Stimulated activated CD8-positive, alpha-beta memory T cell treated with anti-CD3 and anti-CD28 coated beads, Interleukin-7, amount 100 ng/mL, for 48 hours (primary cell): ENCODE data around the gene ATP9B.
A peak's percentile ranks its signal among the peaks of the same experiment; 100 is the strongest.
"Not testable (repeated sequence)": the region's sequence is repeated elsewhere in the genome, so short reads cannot be mapped to it uniquely, and the experiment has no call there.

Source experiments
- DNase-seq, 2 donors: peaks; one replicate each; pipeline ENCODE4 v3.0.0-alpha.2; 2020; ENCODE audit warnings: low read depth in 1 of 2; ENCODE audit errors: extremely low read depth in 1 of 2

Gene ATP9B

GRCh38 chr18:79227621-79228020 lies 158.4 kb downstream of the ATP9B start:
- DNase-seq: no peak

DNA sequence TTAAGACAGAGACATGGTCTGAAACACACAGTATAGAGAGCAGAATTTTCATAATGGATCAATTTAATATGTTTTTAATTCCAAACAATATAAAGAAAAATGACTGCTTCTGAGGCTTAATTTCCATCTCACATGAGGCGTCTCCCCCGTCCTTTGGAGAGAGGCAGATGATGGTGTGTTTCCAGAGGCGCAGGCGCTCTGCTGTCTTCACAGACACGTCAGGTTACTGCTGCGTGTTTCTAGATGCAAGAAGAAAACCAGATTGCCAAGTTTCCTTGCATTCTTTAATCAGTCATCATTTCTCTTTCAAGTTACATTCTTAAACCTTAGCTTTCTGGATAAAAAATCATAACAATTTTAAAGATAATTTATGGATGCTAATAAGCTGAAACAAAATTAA lies 160.2 kb downstream of the ATP9B start:
- DNase-seq: no peak

DNA sequence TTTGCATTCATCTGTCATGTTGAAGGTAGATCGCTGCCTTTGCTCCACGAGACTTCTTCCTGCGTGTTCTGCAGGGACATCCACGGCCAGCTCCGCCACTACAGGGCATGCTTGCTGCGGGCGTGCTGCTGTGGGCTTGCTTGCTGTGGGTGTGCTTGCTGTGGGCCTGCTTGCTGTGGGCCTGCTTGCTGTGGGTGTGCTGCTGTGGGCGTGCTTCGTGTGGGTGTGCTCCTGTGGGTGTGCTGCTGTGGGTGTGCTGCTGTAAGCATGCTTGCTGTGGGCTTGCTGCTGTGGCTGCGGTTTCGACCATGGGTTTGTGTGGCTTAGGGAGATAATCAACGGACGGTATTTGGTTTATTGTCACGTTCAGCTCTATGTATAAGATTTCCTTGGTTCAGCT lies 165.2 kb downstream of the ATP9B start:
- no peak for DNase-seq

DNA sequence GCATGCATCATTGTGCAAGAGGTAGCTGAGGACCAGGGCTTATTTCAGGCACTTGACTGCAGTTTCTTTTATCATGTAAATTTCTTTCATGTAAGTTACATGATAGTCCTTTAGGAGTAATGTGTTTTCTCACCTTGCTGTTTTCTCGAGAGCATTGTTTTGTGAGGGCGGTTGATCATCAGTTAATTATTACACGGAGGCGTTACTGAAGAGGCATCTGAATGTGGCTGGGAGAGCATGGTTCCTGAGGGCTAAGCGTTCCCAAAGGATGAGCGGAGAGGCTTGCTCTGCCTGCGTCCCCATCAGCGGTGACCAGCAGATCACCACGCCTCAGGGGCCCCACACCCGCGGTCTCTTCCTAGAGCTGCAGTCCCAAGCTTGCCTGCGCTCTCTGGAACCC lies 170.4 kb downstream of the ATP9B start:
- DNase-seq: no peak

DNA sequence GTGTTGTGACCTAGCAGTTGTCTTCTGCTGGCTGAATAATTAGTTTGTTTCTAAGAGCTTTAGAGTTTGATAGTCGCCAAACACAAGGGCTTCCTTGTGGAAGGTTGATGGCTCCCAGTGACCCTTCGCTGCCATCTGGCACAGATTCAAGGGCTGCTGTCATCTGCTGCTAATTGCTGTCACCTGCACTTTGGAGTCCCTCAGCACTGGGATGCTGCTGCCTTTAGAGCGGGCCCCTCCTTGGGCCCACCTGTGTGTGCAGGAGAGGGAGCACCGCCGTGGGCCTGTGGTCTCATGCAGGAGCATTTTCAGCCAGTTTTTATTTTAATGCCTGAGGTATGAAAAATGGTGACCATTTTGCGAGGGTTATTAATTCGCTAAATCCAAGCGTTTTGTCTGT lies 172.6 kb downstream of the ATP9B start:
- DNase-seq: no peak

GRCh38 chr18:79242246-79242645 lies 173.1 kb downstream of the ATP9B start:
- DNase-seq: no peak

- no peak for DNase-seq
Measured at GRCh38 chr18:79245517-79246001, 176.4 kb downstream of the ATP9B start.

GRCh38 chr18:79246309-79247108 lies 177.3 kb downstream of the ATP9B start:
- peak; percentile 56 to 61 for DNase-seq

DNA sequence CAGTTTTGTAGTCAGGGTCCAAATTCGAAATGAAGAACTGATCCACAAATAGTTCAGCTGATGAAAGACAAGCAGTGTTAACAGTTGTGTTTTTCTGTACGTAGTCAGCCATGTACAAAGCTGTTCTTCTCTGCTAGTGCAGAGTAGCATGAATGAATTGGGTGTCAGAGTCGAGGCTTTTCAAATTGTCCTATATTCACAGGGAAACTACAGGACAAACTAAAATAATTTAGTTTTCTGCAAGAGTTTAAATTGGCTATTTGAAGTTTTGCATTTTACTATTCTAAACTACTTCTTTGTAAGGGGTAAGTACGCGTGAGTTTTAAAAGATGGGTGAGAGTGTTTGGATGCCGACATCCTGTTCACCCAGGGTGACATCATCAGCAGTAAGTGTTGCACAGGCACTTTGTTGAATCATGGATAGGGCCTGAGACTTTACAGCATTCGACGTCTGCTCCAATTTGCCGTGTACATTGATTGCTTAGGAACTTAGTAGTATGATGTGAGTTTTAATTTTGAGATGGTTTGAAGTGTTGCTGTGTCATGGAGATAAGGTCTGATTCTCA lies 179.4 kb downstream of the ATP9B start:
- DNase-seq: no peak

DNA sequence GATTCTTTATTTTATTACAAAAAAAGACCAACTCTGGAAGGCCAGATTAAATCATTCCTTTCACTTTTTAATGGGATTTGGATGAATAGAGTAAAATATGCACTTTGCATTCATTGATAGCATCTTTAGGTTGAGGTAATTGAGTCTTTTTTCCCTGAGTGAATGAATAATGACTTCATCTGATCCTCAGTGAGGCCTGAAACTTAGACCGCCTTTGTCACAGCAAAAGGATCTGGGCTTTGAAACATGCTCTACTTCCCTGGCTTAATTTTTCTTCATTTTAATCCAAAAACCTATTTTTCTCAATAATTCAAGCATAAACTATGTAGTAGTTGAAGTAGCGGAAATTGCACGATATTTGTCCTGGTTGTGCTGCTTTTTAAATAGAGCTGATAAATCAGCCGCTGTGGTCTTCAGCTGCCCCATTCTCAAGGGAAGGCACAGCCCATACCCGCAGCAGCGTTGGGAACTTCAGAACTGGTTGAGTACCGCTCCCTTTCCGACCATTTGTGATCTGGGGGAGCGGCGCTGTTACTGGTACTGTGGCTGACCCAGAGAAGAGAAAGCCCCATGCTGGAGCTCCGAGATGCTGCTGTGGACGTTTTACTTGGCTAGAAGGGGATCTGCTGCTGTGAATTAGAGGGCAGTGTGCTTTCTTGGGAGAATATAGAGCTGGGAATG lies 181.2 kb downstream of the ATP9B start:
- no peak for DNase-seq

GRCh38 chr18:79251021-79251420 lies 181.8 kb downstream of the ATP9B start:
- no peak for DNase-seq

- DNase-seq: no peak
Measured at GRCh38 chr18:79252904-79253633, 183.9 kb downstream of the ATP9B start.

- DNase-seq: no peak
Measured at GRCh38 chr18:79257480-79257879, 188.3 kb downstream of the ATP9B start.

DNA sequence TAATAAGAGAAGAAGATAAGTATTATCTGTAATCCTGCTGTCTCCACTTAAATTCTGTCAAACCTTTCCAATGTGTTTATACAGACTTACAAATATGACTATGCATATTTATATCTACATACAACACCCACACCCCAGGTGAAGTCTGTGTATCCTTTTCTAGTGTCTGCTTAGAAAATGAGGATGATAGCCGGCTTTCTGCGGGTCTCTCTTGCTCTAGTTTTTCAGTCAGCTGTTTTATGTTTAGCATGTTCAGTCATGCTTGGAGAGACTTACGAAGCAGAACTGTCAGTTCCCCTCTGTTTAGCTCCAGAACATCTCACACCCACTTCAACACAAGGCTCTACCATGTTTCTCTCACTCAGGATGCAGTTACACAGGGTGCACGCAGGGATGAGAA lies 189.3 kb downstream of the ATP9B start:
- no peak for DNase-seq

DNA sequence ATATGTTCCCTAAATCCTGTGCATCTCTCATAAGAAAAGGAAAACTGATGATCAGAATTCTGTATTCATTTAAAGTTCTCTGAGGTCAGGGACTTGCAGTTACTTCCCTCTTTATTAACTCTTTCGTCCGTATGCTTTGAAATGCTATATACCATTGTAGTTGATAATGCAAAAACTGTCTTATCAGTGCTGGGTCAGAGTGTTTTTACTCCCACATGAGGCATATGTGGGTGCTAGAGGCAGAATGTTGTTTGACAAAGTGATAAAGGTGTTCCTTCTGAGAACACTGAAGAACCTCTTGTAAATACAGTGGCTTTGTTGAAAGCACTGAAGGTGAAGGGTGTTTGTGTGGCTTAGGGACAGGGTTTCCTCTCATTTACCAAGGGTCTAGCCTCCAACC lies 190.0 kb downstream of the ATP9B start:
- DNase-seq: no peak

GRCh38 chr18:79260023-79260422 lies 190.8 kb downstream of the ATP9B start:
- no peak for DNase-seq

- DNase-seq: no peak
Measured at GRCh38 chr18:79260510-79260909, 191.3 kb downstream of the ATP9B start.

DNA sequence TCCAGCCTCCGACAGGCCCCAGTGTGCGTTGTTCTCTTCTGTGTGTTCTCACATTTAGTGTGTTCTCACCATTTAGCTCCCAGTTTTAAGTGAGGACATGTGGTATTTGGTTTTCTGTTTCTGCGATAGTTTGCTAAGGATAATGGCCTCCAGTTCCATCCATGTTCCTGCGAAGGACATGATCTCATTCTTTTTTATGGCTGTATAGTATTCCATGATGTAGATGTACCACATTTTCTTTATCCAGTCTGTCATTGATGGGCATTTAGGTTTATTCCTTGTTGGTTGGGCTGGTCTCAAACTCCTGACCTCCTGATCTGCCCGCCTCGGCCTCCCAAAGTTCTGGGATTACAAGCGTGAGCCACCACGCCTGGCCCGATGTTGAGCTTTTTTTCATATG lies 195.9 kb downstream of the ATP9B start:
- not testable (repeated sequence) for DNase-seq

DNA sequence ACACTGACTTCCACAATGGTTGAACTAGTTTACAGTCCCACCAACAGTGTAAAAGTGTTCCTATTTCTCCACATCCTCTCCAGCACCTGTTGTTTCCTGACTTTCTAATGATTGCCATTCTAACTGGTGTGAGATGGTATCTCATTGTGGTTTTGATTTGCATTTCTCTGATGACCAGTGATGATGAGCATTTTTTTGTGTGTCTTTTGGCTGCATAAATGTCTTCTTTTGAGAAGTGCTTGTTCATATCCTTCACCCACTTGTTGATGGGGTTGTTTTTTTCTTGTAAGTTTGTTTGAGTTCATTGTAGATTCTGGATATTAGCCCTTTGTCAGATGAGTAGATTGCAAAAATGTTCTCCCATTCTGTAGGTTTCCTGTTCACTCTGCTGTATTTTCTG lies 202.6 kb downstream of the ATP9B start:
- DNase-seq: not testable (repeated sequence)

- DNase-seq: no peak
Measured at GRCh38 chr18:79272916-79273315, 203.7 kb downstream of the ATP9B start.

DNA sequence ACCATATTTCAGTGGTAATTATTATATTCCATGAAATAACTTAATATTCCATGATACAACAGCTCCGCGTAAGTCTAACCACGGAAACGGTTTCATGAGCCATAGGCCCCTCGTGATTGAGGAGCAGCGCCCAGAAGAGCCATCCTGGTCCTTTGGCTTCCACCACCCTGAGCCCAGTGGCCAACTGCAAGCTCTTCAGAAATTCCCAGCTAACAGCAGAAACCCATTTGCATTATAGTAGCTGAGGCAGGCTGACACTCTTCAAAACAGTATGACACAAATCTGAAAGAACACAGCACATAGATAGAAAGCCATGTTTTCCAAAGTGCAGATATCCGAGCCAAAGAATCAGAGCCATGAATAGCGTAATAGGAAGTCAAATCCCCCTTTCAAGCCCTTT lies 205.6 kb downstream of the ATP9B start:
- no peak for DNase-seq
